ENCODE data around the gene CP. TPM values are rescaled to one million over a fixed set of nuclear protein-coding genes. Genes with fewer than 3 reads are reported as not detected.

Gene CP
- total and polyA plus RNA-seq, 2 of the 13 experiments (the other 11 are each of a cell fraction or from before 2014, with no cell fraction given) = 42.6 to 789 TPM

DNA sequence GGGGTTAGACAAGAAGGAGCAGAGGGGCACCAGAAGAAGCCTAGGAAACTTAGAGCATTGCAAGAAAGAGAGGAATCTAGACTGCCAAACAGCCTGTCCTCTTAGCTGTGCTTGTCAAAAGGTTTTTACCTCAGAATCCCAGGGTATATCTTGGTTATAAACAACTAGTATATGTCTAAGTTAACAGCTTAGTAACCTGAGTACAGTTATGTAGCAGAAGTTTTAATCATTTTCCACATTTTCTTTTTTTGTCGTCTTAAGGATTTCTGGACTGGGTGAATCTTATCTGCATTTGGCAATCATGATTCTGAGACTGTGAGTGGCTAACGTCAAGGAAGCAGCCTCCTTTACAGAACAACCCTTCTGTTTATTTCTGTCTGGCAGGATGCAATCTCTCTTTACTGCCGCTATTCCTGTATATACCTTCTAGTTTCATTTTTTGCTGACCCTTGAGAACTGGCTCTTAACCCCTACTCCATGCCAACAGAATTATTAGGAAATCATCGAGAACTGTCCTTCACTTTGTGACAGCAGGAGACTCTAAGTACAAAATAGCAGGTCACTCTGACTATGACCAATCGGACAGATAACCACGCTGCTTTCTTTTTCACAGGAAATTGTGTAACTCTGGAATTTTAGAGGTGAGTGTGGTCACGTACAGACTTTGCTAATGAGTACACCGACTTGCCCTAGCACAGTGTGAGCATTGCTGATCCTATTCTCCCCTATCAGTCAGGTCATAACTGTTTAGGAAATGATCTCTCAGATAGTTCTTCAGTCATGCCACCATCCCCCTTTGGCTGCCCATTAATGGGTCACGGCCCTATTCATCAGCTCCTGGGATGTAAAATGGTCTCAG is 3.3 kb upstream of the CP start (continued):
- TF ChIP-seq, protein P1, sequence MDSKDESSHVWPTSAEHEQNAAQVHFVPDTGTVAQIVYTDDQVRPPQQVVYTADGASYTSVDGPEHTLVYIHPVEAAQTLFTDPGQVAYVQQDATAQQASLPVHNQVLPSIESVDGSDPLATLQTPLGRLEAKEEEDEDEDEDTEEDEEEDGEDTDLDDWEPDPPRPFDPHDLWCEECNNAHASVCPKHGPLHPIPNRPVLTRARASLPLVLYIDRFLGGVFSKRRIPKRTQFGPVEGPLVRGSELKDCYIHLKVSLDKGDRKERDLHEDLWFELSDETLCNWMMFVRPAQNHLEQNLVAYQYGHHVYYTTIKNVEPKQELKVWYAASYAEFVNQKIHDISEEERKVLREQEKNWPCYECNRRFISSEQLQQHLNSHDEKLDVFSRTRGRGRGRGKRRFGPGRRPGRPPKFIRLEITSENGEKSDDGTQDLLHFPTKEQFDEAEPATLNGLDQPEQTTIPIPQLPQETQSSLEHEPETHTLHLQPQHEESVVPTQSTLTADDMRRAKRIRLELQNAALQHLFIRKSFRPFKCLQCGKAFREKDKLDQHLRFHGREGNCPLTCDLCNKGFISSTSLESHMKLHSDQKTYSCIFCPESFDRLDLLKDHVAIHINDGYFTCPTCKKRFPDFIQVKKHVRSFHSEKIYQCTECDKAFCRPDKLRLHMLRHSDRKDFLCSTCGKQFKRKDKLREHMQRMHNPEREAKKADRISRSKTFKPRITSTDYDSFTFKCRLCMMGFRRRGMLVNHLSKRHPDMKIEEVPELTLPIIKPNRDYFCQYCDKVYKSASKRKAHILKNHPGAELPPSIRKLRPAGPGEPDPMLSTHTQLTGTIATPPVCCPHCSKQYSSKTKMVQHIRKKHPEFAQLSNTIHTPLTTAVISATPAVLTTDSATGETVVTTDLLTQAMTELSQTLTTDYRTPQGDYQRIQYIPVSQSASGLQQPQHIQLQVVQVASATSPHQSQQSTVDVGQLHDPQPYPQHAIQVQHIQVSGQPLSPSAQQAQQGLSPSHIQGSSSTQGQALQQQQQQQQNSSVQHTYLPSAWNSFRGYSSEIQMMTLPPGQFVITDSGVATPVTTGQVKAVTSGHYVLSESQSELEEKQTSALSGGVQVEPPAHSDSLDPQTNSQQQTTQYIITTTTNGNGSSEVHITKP (CRISPR knock-in tag; IDR thresholded peaks at IDR 0.05; ENCODE audit: low read depth) = peak; percentile 49; the same call in 1 of the 2 replicates
- TF ChIP-seq ZBTB21 (CRISPR knock-in tag; IDR thresholded peaks at IDR 0.05) (peak; percentile 80; the same call in 1 of the 2 replicates), ZBTB34 (CRISPR knock-in tag; IDR thresholded peaks at IDR 0.05) (peak; percentile 87), KDM6A (CRISPR knock-in tag; IDR thresholded peaks at IDR 0.05; ENCODE audit: low read depth) (peak; percentile 55), SMARCC2 (IDR thresholded peaks at IDR 0.05) (no peak), PAWR (CRISPR knock-in tag; IDR thresholded peaks at IDR 0.05; ENCODE audit: borderline replicate concordance) (no peak), ZNF414 (CRISPR knock-in tag; IDR thresholded peaks at IDR 0.05) (peak; percentile 49; the same call in 1 of the 2 replicates), ZNF570 (CRISPR knock-in tag; IDR thresholded peaks at IDR 0.05; ENCODE audit: borderline replicate concordance) (no peak), KIAA2018 (CRISPR knock-in tag; IDR thresholded peaks at IDR 0.05; ENCODE audit: borderline replicate concordance) (0 out of 2 replicates have a peak, but pooled peaks have one; percentile 41), ZBTB49 (CRISPR knock-in tag; IDR thresholded peaks at IDR 0.05; ENCODE audit: borderline replicate concordance) (no peak)

Measured in HepG2 (cell line).